Activated CD4-positive, alpha-beta memory T cell treated with anti-CD3 and anti-CD28 coated beads, Interleukin-2, amount 10 ng/mL, durations not matched to agents 7 days and 5 days (primary cell): Measurements from ENCODE around the gene IFNGR2. TPM values are rescaled to one million over a fixed set of nuclear protein-coding genes. Genes with fewer than 3 reads are reported as not detected.

Source experiments
- CTCF ChIA-PET: fragments of 350-600 bp; sonication (Branson Sonifier 250); formaldehyde crosslinking; loops from one replicate; lab custom pipeline; 2021; ENCODE audit warnings: antibody characterized with exemption, inconsistent platforms; lab: Charles Lee
- POLR2A ChIA-PET: fragments of 350-600 bp; sonication (Branson Sonifier 250); formaldehyde crosslinking; loops from one replicate; lab custom pipeline; 2021; ENCODE audit warnings: antibody characterized with exemption; lab: Charles Lee
- DNase-seq: peaks from one replicate; pipeline ENCODE4 v3.0.0-alpha.2; 2020
- H3K27ac Mint-ChIP-seq: one replicate; pipeline ENCODE4 v1.8.0; 2021; ENCODE audit warnings: mild to moderate bottlenecking, mixed read lengths
- H3K27me3 Mint-ChIP-seq: one replicate; pipeline ENCODE4 v1.8.0; 2021; ENCODE audit warnings: mixed read lengths
- H3K36me3 Mint-ChIP-seq: one replicate; pipeline ENCODE4 v1.8.0; 2021; ENCODE audit warnings: low read depth, mixed read lengths
- H3K4me1 Mint-ChIP-seq: one replicate; pipeline ENCODE4 v1.8.0; 2021; ENCODE audit warnings: mixed read lengths
- H3K4me3 Mint-ChIP-seq: one replicate; pipeline ENCODE4 v1.8.0; 2021; ENCODE audit warnings: mild to moderate bottlenecking, mixed read lengths
- H3K9me3 Mint-ChIP-seq: one replicate; pipeline ENCODE4 v1.8.0; 2021; ENCODE audit warnings: mixed read lengths
- total RNA-seq, 2 experiments: library from RNA; stranded (reverse); gene quantifications; one replicate each; pipeline ENCODE4 v1.2.3, GENCODE V29; 2021

The IFNGR2 gene
- total RNA-seq, 2 experiments from 2014 or later, result 4.6 to 4.7 TPM

DNA sequence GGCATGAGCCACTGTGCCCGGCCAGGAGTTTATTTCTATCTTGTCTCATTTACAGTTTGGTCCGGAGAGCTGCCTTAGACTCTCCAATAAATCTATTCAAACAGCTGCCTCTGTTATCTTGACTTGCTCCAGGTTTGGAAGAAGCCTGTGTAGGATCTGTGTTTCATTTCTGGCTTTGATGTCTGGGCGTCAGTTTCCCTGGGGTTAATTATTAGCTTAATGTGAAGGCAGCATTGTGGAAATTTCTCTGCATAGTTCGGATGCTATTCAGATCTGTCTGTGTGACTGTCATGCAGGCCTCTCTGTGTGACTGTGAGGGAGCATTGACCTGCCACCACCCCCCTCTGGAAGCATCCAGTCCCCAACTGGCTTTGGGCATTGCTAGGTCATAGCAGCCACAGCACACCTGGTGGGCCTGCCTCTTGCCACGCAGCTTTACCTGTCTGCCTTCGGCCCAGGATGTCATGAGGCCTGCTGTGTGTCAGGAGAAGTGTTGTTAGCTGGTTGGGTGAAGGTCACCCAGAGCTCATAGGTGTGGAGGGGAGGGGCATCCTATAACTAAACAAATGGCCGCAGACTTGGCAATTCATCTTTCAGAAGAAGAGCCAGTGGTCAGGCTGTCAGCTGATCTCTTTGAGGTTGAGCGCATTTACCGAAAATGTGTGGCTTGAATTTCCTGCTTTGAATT lies 9.8 kb downstream of the IFNGR2 start:
- Mint-ChIP-seq H3K4me3 (no peak overlapping the region), H3K9me3 (no peaks in the 10 kb centered on the region), H3K4me1 (peaks cover 13% of the 10 kb centered on the region), H3K27me3 (peaks cover 12% of the 10 kb centered on the region), H3K27ac (no peak overlapping the region), H3K36me3 (no peaks in the 10 kb centered on the region)
- POLR2A ChIA-PET, result interaction anchor here (0.6 kb wide), 1 partner anchor 10 kb away, joined by 3 read pairs; no protein-coding TSS in a partner anchor
- no peak for DNase-seq
- CTCF ChIA-PET, result interaction anchor here (1.2 kb wide), 1 partner anchor 51 kb away, joined by 3 read pairs; no protein-coding TSS in a partner anchor

DNA sequence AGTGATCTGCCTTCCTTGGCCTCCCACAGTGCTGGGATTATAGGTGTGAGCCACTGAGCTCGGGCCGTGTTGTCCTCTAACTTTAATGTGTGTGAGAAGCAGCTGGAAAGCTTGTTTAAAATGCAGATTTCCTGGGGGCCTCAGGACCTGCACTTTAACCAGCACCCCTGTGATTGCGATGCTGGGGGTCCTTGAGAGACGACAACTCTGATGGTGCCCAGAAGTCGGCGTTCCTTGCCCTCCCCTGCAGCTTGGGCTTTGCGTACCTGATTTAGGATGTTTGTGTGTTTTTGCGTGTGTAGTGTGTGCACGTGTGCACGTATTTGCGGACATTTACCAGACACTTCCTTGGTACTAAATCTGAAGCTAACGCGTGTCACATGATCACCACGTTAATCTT lies 10.9 kb downstream of the IFNGR2 start:
- Mint-ChIP-seq H3K4me1 (peaks cover 13% of the 10 kb centered on the region), H3K27ac (no peak overlapping the region), H3K27me3 (peaks cover 8% of the 10 kb centered on the region), H3K36me3 (no peaks in the 10 kb centered on the region), H3K4me3 (no peak overlapping the region), H3K9me3 (no peaks in the 10 kb centered on the region)
- ChIA-PET POLR2A (no interaction called here), CTCF (no interaction called here)
- DNase-seq, result no peak

DNA sequence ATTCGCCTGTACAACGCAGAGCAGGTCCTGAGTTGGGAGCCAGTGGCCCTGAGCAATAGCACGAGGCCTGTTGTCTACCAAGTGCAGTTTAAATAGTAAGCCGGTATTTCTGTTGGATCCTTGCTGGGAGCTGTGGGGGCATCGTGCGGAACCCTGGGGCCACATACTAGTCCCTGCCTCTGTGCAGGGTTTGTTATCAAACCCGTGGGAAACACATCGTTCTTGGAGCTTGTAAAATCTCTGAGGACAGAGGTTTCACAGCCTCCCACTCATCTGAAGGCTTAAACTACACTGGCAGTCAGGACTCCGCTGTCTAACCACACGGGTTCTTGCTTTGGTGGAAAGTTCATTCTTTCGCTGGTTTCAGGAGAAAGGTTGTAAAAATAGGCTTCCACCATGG lies 11.7 kb downstream of the IFNGR2 start:
- POLR2A ChIA-PET, result no interaction called here
- H3K36me3 Mint-ChIP-seq, result no peaks in the 10 kb centered on the region
- no peak overlapping the region for H3K27ac Mint-ChIP-seq
- H3K27me3 Mint-ChIP-seq, result peaks cover 5% of the 10 kb centered on the region
- H3K4me1 Mint-ChIP-seq, result peaks cover 13% of the 10 kb centered on the region
- CTCF ChIA-PET, result interaction anchor here (0.6 to 0.8 kb wide), 2 partner anchors 13 to 408 kb away, joined by 3 read pairs; no protein-coding TSS in a partner anchor
- no peaks in the 10 kb centered on the region for H3K9me3 Mint-ChIP-seq
- H3K4me3 Mint-ChIP-seq, result no peak overlapping the region
- no peak for DNase-seq

DNA sequence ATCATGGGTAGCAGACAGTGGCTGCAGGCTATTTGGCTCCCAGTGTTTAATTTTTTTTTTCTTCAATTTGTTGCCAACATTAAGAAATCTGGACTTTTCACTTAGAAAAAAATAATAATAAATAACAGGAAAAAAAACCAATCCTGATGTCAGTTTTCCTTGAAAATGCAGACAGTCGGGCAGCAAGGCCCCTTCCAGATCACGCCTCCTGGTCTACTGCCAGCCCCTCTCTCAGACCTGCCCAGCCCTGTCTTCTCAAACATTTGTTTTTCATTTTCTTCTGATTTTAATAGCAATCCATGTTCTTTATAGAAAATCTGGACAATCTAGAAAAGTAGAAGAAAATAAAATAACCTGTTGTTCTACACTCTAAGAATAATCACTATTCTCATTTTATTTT lies 15.5 kb downstream of the IFNGR2 start:
- Mint-ChIP-seq H3K27me3 (peaks cover 5% of the 10 kb centered on the region), H3K36me3 (peaks cover 3% of the 10 kb centered on the region), H3K4me1 (no peaks in the 10 kb centered on the region), H3K4me3 (no peak overlapping the region), H3K27ac (no peak overlapping the region), H3K9me3 (no peaks in the 10 kb centered on the region)
- CTCF ChIA-PET, result no interaction called here
- POLR2A ChIA-PET, result no interaction called here
- DNase-seq, result no peak

DNA sequence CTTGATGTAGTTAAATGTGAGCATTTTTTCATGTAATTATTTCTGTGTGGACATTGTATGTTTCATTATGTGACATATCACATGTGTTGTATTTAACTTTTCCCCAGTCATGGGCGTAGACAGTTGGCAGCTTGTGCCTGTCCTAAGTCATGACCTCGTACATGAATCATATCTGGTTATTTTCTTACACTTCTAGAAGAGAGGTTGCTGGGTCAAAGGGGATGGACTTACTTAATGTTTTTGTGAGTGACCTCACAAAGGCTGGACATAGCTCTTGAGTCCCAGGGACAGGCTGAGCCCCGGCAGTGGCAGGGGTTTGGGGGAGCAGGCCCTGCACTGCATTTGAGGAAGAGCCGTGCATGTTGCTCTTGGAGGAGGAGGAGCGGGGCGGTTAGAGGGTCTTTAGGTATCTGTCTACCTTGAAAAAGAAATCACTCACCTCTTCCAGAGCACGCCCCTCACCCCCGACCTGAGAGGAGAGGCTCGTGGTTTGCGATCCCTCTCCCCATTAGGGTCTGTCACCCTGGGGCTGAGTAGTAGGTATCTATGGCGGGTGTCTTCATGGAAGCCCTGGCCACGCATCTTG lies 16.4 kb downstream of the IFNGR2 start:
- Mint-ChIP-seq H3K4me3 (no peak overlapping the region), H3K4me1 (no peaks in the 10 kb centered on the region), H3K27ac (no peak overlapping the region), H3K9me3 (no peaks in the 10 kb centered on the region), H3K27me3 (peaks cover 5% of the 10 kb centered on the region), H3K36me3 (peaks cover 3% of the 10 kb centered on the region)
- POLR2A ChIA-PET, result no interaction called here
- CTCF ChIA-PET, result no interaction called here
- no peak for DNase-seq

DNA sequence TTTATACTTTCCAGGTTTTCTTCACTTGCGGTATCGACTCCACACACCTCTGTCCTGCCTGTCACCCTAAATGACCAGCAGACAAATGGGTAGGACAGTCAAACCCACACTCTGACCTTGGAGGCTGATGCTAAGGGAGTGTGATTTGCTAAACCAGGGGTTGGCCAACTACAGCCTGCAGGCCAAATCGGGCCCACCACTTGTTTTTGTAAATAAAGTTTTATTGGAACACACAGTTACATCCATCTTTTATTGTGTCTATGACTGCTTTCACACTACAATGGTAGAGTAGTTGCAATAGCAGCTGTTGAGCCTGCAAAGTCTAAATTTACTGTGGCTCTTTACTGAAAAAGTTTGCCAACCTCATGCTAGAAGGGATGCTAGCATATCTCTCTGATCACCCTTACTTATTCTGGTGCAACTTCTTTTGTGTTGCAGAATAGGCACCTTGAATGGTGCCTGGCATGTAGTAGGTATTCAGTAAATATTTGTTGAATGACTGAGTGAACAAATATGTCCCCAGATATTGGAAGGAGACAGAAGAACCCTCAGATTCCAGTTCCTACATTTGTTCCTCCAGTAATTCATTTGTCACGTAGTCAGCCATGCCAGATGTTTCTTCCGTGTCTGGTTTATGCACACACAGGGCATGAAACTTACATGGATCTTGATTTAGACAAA lies 18.6 kb downstream of the IFNGR2 start:
- Mint-ChIP-seq H3K4me1 (no peaks in the 10 kb centered on the region), H3K36me3 (peaks cover 3% of the 10 kb centered on the region), H3K4me3 (no peak overlapping the region), H3K27me3 (no peaks in the 10 kb centered on the region), H3K27ac (no peak overlapping the region), H3K9me3 (no peaks in the 10 kb centered on the region)
- ChIA-PET CTCF (no interaction called here), POLR2A (no interaction called here)
- DNase-seq, result no peak

DNA sequence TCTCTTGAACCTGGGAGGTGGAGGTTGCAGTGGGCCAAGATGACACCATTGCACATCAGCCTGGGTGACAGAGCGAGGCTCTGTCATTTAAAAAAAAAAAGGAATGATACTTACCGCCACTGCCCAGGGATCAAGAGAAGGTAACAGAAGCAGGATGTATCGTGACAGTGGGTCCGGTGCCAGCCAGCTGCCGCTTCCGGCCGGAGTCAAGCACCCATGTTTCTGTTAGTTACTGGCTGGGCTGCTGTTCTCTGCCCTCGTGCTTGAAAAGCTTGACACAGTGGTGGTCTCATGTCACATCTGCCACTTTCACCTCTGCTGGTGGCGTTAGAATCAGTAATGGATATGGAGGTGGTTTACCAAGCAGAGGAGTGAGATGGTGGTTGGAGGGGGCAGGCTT lies 21.0 kb downstream of the IFNGR2 start:
- DNase-seq, result no peak
- ChIA-PET CTCF (no interaction called here), POLR2A (no interaction called here)
- Mint-ChIP-seq H3K27ac (no peak overlapping the region), H3K4me1 (no peaks in the 10 kb centered on the region), H3K9me3 (no peaks in the 10 kb centered on the region), H3K4me3 (no peak overlapping the region), H3K27me3 (no peaks in the 10 kb centered on the region), H3K36me3 (peaks cover 3% of the 10 kb centered on the region)

DNA sequence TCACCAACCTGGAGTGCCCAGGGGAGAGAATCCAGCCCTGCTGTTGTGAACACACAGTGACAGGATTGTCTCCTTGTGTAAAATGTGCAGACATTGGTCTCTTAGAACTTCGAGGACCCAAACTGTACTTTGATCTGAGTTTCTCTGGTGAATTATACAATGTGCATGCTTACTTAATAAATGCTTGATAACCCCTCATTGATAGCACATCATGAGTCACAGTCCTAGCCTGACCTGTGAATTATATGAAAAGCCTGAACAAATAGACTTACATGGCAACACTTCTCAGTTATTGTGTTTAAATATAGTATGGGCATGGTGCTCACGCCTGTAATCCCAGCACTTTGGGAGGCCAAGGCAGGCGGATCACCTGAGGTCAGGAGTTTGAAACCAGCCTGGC lies 22.6 kb downstream of the IFNGR2 start:
- CTCF ChIA-PET, result no interaction called here
- Mint-ChIP-seq H3K27me3 (no peaks in the 10 kb centered on the region), H3K4me3 (no peak overlapping the region), H3K9me3 (no peaks in the 10 kb centered on the region), H3K36me3 (peaks cover 7% of the 10 kb centered on the region), H3K27ac (no peak overlapping the region), H3K4me1 (no peaks in the 10 kb centered on the region)
- POLR2A ChIA-PET, result no interaction called here
- no peak for DNase-seq

DNA sequence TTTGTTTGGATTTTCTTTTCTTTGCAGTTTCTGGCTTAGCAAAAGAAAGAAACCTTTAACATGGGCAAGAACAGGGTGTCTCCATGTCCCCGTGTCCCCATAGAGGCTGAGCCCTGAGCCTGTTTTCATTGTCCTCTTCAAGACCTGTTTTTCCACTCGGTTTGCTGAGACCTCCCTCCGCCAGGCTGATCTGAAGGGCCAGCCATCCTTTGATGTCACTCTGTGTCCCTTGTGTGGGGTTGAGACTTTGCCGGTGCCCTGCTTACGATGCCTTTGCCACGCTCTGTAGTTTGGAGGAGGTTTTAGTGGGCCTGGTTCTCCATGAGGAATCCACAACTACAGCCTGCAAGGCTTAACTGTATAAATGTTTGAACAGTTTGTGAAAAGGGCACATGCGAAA lies 23.8 kb downstream of the IFNGR2 start:
- Mint-ChIP-seq H3K27me3 (no peaks in the 10 kb centered on the region), H3K9me3 (no peaks in the 10 kb centered on the region), H3K27ac (no peak overlapping the region), H3K4me3 (no peak overlapping the region), H3K36me3 (peaks cover 10% of the 10 kb centered on the region), H3K4me1 (peaks cover under 1% of the 10 kb centered on the region)
- ChIA-PET POLR2A (no interaction called here), CTCF (interaction anchor here (1.0 to 2.2 kb wide), 2 partner anchors 18 to 67 kb away, joined by 4 to 7 read pairs; no protein-coding TSS in a partner anchor)
- no peak for DNase-seq

DNA sequence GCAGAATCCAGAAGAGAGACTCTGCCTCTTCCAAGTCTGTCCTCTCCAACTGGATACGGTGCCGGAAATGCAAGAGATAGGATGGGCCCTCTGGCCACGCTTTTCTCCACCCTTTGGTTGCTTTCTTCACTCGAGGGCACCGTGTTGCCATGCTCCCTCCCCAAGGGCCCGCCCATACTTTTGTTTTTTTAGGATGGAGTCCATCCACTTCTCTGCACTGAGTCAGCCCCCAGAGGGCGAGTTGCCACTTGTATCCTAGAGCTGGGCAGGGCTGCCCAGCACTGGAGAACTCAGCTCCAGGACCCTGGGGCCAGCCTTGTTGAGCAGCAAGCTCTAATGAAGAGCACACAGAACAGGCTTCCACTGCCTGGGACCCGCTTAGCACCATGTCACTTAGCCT lies 25.5 kb downstream of the IFNGR2 start:
- no peak for DNase-seq
- POLR2A ChIA-PET, result no interaction called here
- Mint-ChIP-seq H3K4me3 (no peak overlapping the region), H3K9me3 (no peaks in the 10 kb centered on the region), H3K4me1 (peaks cover 14% of the 10 kb centered on the region), H3K27me3 (no peaks in the 10 kb centered on the region), H3K36me3 (peaks cover 26% of the 10 kb centered on the region), H3K27ac (no peak overlapping the region)
- CTCF ChIA-PET, result interaction anchor here (2.2 kb wide), 1 partner anchor 17 kb away, joined by 7 read pairs; no protein-coding TSS in a partner anchor

DNA sequence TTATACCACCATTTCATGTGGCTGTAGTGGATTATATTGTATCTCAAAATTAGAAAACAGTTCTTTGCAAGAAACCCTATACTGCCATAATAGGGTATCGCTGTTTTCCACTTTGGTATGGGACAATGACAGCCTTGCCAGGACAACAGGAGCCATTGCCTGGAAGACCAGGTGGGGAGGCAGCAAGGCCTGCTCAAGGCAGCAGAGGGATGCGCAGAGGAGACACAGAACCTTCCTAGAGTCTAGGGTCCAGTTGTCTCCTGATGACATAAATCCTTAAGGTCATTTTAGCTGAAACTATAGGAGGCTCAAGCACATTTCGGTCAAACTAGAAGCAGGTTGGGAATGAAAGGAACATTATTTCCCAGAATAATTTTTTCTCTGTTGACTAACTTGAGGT lies 27.6 kb downstream of the IFNGR2 start:
- Mint-ChIP-seq H3K4me1 (peaks cover 31% of the 10 kb centered on the region), H3K27ac (no peak overlapping the region), H3K36me3 (peaks cover 39% of the 10 kb centered on the region), H3K9me3 (no peaks in the 10 kb centered on the region), H3K4me3 (no peak overlapping the region), H3K27me3 (no peaks in the 10 kb centered on the region)
- DNase-seq, result no peak
- CTCF ChIA-PET, result no interaction called here
- POLR2A ChIA-PET, result interaction anchor here (0.6 to 0.9 kb wide), 2 partner anchors 68 to 69 kb away, joined by 3 read pairs; no protein-coding TSS in a partner anchor

DNA sequence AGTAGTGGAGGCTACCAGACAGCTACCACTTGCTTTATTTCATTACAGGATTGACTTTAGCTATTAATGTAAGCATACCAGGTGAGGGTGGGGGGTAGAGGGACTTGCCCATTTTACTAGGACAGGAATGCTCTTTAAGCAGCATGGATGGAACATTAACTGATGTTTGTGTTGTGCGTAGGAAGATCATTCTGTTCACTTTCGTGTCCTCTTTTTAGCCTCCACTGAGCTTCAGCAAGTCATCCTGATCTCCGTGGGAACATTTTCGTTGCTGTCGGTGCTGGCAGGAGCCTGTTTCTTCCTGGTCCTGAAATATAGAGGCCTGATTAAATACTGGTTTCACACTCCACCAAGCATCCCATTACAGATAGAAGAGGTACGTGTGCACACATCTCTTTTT lies 29.3 kb downstream of the IFNGR2 start:
- no peak overlapping the region for H3K27ac Mint-ChIP-seq
- H3K27me3 Mint-ChIP-seq, result no peaks in the 10 kb centered on the region
- H3K4me3 Mint-ChIP-seq, result no peak overlapping the region
- peaks cover 31% of the 10 kb centered on the region for H3K4me1 Mint-ChIP-seq
- peaks cover 46% of the 10 kb centered on the region for H3K36me3 Mint-ChIP-seq
- no peak for DNase-seq
- ChIA-PET POLR2A (interaction anchor here (1.6 kb wide), 1 partner anchor 21 kb away, joined by 3 read pairs; no protein-coding TSS in a partner anchor), CTCF (interaction anchor here (0.8 to 1.5 kb wide), 2 partner anchors 12 to 71 kb away, joined by 3 to 4 read pairs; no protein-coding TSS in a partner anchor)
- H3K9me3 Mint-ChIP-seq, result no peaks in the 10 kb centered on the region

DNA sequence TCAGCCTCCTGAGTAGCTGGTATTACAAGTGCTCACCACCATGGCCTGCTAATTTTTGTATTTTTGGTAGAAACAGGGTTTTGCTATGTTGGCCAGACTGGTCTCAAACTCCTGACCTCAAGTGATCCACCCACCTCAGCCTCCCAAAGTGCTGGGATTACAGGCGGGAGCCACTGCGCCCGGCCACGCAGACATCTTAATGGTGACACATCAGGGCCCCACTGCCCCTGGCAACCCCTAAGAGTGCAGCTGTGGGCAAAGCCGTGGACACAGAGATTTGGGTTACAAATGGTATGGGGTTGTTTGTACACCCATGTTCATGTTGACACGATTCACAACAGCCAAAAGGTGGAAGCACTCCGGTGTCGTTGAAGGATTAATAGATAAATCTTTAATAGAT lies 29.8 kb downstream of the IFNGR2 start:
- no peak for DNase-seq
- ChIA-PET POLR2A (interaction anchor here (1.6 kb wide), 1 partner anchor 21 kb away, joined by 3 read pairs; no protein-coding TSS in a partner anchor), CTCF (interaction anchor here (0.8 to 1.5 kb wide), 2 partner anchors 12 to 72 kb away, joined by 3 to 4 read pairs; no protein-coding TSS in a partner anchor)
- H3K27ac Mint-ChIP-seq, result no peak overlapping the region
- peaks cover 50% of the 10 kb centered on the region for H3K36me3 Mint-ChIP-seq
- H3K9me3 Mint-ChIP-seq, result no peaks in the 10 kb centered on the region
- peaks cover 31% of the 10 kb centered on the region for H3K4me1 Mint-ChIP-seq
- H3K4me3 Mint-ChIP-seq, result no peak overlapping the region
- H3K27me3 Mint-ChIP-seq, result no peaks in the 10 kb centered on the region
